HepG2 (cell line): ENCODE data around the gene KRT14. TPM values are rescaled to one million over a fixed set of nuclear protein-coding genes. Genes with fewer than 3 reads are reported as not detected.

ENCODE experiments used
- ATAC-seq: fragments of 200-7000 bp; cut with Tn5 transposase; 3 replicates; pipeline ENCODE4 v1.9.1; 2020; ENCODE audit warnings: mild to moderate bottlenecking, moderate library complexity
- BruUV-seq: library from RNA; stranded (reverse); fragments of 400-500 nt; replicated peaks from 2 replicates; lab custom pipeline; 2021; lab: Mats Ljungman, UMichigan
- CTCF ChIA-PET: fragments of 300-600 bp; formaldehyde crosslinking; extraction: SDS; loops from one replicate; lab custom pipeline; 2021; ENCODE audit warnings: low total read pairs, inconsistent platforms, low intra/inter-chr PET ratio; lab: Yijun Ruan, JAX
- POLR2A ChIA-PET: fragments of 350-600 bp; sonication (Branson Sonifier 250); formaldehyde crosslinking; loops from one replicate; lab custom pipeline; 2020; ENCODE audit warnings: antibody characterized with exemption, inconsistent platforms; lab: Yijun Ruan, JAX
- DNase-seq: peaks from one replicate; pipeline ENCODE4 v3.0.0-alpha.2; 2015; ENCODE audit warnings: low spot score
- FAIRE-seq: peaks from 3 replicates; lab custom pipeline; 2011; peaks lifted over from hg19 to GRCh38; lab: Jason Lieb, UNC
- H2AFZ ChIP-seq: one replicate; pipeline ENCODE4 v1.6.1; 2011; ENCODE audit warnings: low read length, inconsistent platforms
- H3K27ac ChIP-seq: fragments of 300-600 bp; 3 replicates; pipeline ENCODE4 v1.8.0; 2011; ENCODE audit warnings: mixed run types, mild to moderate bottlenecking, mixed read lengths, low read length, inconsistent platforms; ENCODE audit not compliant: insufficient read depth; ENCODE audit errors: extremely low read length
- H3K27me3 ChIP-seq, 2 experiments: fragments of 200-600 bp in 1 of 2; 2 replicates in 1 of 2; 3 replicates in 1 of 2; pipeline versions ENCODE4 v1.6.0 to v1.8.0; 2011; ENCODE audit warnings: low read length in 2 of 2, mild to moderate bottlenecking in 2 of 2, moderate library complexity in 2 of 2, inconsistent platforms in 1 of 2; ENCODE audit not compliant: insufficient read depth in 2 of 2, control insufficient read depth in 1 of 2
- H3K36me3 ChIP-seq, 2 experiments: fragments of 200-600 bp in 1 of 2; replicated peaks in 1 of 2; 2 replicates in 1 of 2; 3 replicates in 1 of 2; pipeline versions ENCODE4 v1.5.1 to v1.8.0; 2011; ENCODE audit warnings: low read length in 2 of 2, inconsistent platforms in 1 of 2; ENCODE audit not compliant: insufficient read depth in 2 of 2, control insufficient read depth in 1 of 2
- H3K4me1 ChIP-seq: 2 replicates; pipeline ENCODE4 v1.5.1; 2012; ENCODE audit warnings: low read length, inconsistent platforms; ENCODE audit not compliant: insufficient read depth
- H3K4me2 ChIP-seq: 2 replicates; pipeline ENCODE4 v1.6.0; 2011; ENCODE audit warnings: low read depth, low read length, inconsistent platforms
- H3K4me3 ChIP-seq, 3 experiments: fragments of 200-600 bp in 1 of 3; sonication (generic), shearing (Covaris generic) in 1 of 3; replicated peaks in 1 of 3; 2 replicates each; pipeline ENCODE4 v1.5.1; 2011 to 2016; ENCODE audit warnings: low read length in 3 of 3, inconsistent platforms in 2 of 3, low read depth in 2 of 3, mild to moderate bottlenecking in 2 of 3, control low read depth in 1 of 3, mixed read lengths in 1 of 3; ENCODE audit not compliant: insufficient read depth in 1 of 3
- H3K79me2 ChIP-seq: one replicate; pipeline ENCODE4 v1.6.1; 2011; ENCODE audit warnings: low read length, inconsistent platforms; ENCODE audit not compliant: insufficient read depth
- H3K9ac ChIP-seq: 2 replicates; pipeline ENCODE4 v1.6.0; 2011; ENCODE audit warnings: mild to moderate bottlenecking, low read depth, low read length, inconsistent platforms; ENCODE audit not compliant: insufficient read depth
- H3K9me3 ChIP-seq: 2 replicates; pipeline ENCODE4 v1.5.1; 2012; ENCODE audit warnings: mild to moderate bottlenecking, low read length
- H4K20me1 ChIP-seq: 2 replicates; pipeline ENCODE4 v1.6.0; 2011; ENCODE audit warnings: inconsistent platforms, mild to moderate bottlenecking, low read length, moderate library complexity; ENCODE audit not compliant: insufficient read depth
- ATF7 ChIP-seq, 2 experiments: fragments of 450-650 bp in 1 of 2; sonication (generic) in 1 of 2; formaldehyde crosslinking in 1 of 2; IDR thresholded peaks; 2 replicates each; pipeline versions ENCODE4 v1.4.0 to v1.6.1; 2016 to 2020; ENCODE audit warnings: antibody characterized with exemption in 1 of 2, mild to moderate bottlenecking in 1 of 2, missing genetic modification reagents in 1 of 2
- CREB1 ChIP-seq, 2 experiments: fragments of 450-650 bp in 1 of 2; IDR thresholded peaks; 2 replicates each; pipeline ENCODE4 v1.6.1; 2016 to 2017; ENCODE audit warnings: control low read depth in 1 of 2, mild to moderate bottlenecking in 1 of 2, missing compliant biosample characterization in 1 of 2, missing genetic modification characterization in 1 of 2
- HMGXB4 ChIP-seq, 2 experiments: sonication (generic) in 1 of 2; formaldehyde crosslinking in 1 of 2; IDR thresholded peaks; 2 replicates each; pipeline versions ENCODE4 v1.4.0 to v1.6.1; 2018 to 2020; ENCODE audit warnings: missing genetic modification reagents in 2 of 2, borderline replicate concordance in 1 of 2, low read depth in 1 of 2, mild to moderate bottlenecking in 1 of 2, missing biosample characterization in 1 of 2
- WGBS: methylation state at CpG from one replicate; pipeline ENCODE4 v1.1.6; 2017; ENCODE audit warnings: low lambda C conversion rate; 5-methylcytosine and 5-hydroxymethylcytosine counted together
- in situ Hi-C: cut with HindIII; loops from 2 replicates; pipeline ENCODE4 v1.10.0; 2017; ENCODE audit warnings: low pct_unique_long_range_greater_than_20kb; ENCODE audit not compliant: extremely low pct_ligation_motif_present
- intact Hi-C: fragments of 100-400 bp; cut with micrococcal nuclease; formaldehyde crosslinking; loops from one replicate; pipeline ENCODE4 v1.10.0; 2022; ENCODE audit not compliant: unreplicated experiment
- polyA plus RNA-seq, 8 experiments: library from polyadenylated mRNA; depleted of rRNA in 3 of 8; stranded (reverse) in 7 of 8; unstranded in 1 of 8; fragments of >200 nt; fragmentation: Illumina TruSeq in 4 of 8; extraction: Trizol in 4 of 8; gene quantifications; 2 replicates each; pipeline versions ENCODE4 v1.2.1 to v1.2.3, GENCODE V29; 2011 to 2016; ENCODE audit warnings: low read depth in 4 of 8, missing spikeins in 1 of 8, mixed read lengths in 1 of 8; ENCODE audit not compliant: insufficient read depth in 1 of 8
- total RNA-seq, 5 experiments: library from RNA; depleted of rRNA; stranded (reverse); fragments of >200 nt; fragmentation: Illumina TruSeq; extraction: Trizol; gene quantifications; 2 replicates each; pipeline ENCODE4 v1.2.3, GENCODE V29; 2016; ENCODE audit warnings: low read depth in 1 of 5
- TF ChIP-seq, protein P1 (sequence below): sonication (generic); formaldehyde crosslinking; IDR thresholded peaks from 2 replicates; pipeline ENCODE4 v1.5.0; 2020; ENCODE audit warnings: mild to moderate bottlenecking, missing genetic modification reagents
- TF ChIP-seq, protein P2 (sequence below): sonication (generic); formaldehyde crosslinking; IDR thresholded peaks from 2 replicates; pipeline ENCODE4 v1.5.0; 2020; ENCODE audit warnings: mild to moderate bottlenecking, missing genetic modification reagents, borderline replicate concordance
- TF ChIP-seq, protein P3 (sequence below): sonication (generic); formaldehyde crosslinking; conservative IDR thresholded peaks from 2 replicates; pipeline ENCODE4 v1.4.0; 2020; ENCODE audit warnings: missing genetic modification reagents

KRT14 gene
- total and polyA plus RNA-seq, 2 of the 13 experiments (the other 11 are each of a cell fraction or from before 2014, with no cell fraction given): 0.09 TPM; not detected in 1

- no peak for TF ChIP-seq HMGXB4 (CRISPR knock-in tag; IDR thresholded peaks at IDR 0.05; ENCODE audit: borderline replicate concordance in 1 of 2, low read depth in 1 of 2)
- TF ChIP-seq, all 625 proteins: peak for 0
These were observed at the start of gene KRT14 (continued) for GRCh38 chr17:41586863-41587495.

DNA sequence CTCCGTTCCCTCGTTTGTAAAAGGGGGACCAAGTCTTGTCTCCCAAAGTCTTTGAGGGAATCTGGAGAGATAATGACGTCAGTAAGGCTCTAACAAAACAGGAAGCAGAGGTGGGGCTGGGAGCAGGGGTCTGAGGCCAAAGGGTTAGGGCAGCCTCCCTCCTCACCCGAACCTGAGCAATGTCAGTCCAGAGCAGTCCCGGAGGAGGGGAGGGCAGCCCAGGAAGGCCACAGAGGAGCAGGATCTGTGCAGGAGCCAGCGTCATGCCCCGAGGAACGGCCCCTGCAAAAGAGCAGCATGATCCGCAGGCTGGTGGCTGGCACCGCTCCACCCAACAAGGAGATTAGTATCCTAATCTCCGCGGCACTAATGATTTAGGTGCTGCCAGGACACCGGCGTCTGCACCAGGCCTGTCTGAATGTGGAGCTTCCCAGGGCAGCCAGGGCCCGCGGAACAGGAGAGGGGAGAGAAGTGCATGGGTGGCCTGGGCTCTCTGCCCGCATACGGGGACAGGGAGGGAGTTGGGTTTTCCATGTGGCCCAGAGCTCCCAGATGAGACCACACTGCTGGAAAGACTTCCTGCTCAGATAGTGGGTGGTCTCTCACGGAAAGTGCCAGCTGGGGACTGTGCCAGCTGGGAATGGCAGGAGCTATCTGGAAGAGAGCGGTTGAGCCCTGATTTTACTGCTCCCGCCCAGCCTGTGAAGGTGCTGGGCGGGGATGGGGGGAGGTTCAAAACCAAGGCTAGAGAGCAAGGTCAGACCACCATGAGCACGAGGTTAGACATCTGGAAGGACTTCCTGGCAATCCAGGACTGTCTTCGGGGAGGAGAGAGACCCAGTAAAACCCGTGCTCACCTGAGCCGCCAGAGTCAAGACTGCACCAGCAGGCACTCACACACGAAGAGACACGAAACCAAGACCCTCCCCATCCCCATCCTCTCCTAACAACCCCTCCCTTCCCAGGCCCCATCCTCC, 48.7 kb upstream of the KRT14 start:
- peak; percentile 42 for ATAC-seq
- Histone ChIP-seq H4K20me1 (no peaks in the 10 kb centered on the region), H3K27me3 (peaks cover 2 to 21% of the 10 kb centered on the region in 2 experiments; a peak in 2 of 5 replicates), H2AFZ (no peak overlapping the region), H3K4me3 (no peak overlapping the region), H3K9me3 (no peaks in the 10 kb centered on the region), H3K4me2 (peak overlapping the region; percentile 33), H3K9ac (0 out of 2 replicates have a peak overlapping the region, but pooled peaks have one; percentile 1), H3K4me1 (peaks cover 19% of the 10 kb centered on the region), H3K27ac (no peak overlapping the region), H3K79me2 (no peaks in the 10 kb centered on the region), H3K36me3 (no peaks in the 10 kb centered on the region)
- POLR2A ChIA-PET: no interaction called here
- TF ChIP-seq, protein P1, sequence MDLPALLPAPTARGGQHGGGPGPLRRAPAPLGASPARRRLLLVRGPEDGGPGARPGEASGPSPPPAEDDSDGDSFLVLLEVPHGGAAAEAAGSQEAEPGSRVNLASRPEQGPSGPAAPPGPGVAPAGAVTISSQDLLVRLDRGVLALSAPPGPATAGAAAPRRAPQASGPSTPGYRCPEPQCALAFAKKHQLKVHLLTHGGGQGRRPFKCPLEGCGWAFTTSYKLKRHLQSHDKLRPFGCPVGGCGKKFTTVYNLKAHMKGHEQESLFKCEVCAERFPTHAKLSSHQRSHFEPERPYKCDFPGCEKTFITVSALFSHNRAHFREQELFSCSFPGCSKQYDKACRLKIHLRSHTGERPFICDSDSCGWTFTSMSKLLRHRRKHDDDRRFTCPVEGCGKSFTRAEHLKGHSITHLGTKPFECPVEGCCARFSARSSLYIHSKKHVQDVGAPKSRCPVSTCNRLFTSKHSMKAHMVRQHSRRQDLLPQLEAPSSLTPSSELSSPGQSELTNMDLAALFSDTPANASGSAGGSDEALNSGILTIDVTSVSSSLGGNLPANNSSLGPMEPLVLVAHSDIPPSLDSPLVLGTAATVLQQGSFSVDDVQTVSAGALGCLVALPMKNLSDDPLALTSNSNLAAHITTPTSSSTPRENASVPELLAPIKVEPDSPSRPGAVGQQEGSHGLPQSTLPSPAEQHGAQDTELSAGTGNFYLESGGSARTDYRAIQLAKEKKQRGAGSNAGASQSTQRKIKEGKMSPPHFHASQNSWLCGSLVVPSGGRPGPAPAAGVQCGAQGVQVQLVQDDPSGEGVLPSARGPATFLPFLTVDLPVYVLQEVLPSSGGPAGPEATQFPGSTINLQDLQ (CRISPR knock-in tag): no peak
- TF ChIP-seq, protein P2, sequence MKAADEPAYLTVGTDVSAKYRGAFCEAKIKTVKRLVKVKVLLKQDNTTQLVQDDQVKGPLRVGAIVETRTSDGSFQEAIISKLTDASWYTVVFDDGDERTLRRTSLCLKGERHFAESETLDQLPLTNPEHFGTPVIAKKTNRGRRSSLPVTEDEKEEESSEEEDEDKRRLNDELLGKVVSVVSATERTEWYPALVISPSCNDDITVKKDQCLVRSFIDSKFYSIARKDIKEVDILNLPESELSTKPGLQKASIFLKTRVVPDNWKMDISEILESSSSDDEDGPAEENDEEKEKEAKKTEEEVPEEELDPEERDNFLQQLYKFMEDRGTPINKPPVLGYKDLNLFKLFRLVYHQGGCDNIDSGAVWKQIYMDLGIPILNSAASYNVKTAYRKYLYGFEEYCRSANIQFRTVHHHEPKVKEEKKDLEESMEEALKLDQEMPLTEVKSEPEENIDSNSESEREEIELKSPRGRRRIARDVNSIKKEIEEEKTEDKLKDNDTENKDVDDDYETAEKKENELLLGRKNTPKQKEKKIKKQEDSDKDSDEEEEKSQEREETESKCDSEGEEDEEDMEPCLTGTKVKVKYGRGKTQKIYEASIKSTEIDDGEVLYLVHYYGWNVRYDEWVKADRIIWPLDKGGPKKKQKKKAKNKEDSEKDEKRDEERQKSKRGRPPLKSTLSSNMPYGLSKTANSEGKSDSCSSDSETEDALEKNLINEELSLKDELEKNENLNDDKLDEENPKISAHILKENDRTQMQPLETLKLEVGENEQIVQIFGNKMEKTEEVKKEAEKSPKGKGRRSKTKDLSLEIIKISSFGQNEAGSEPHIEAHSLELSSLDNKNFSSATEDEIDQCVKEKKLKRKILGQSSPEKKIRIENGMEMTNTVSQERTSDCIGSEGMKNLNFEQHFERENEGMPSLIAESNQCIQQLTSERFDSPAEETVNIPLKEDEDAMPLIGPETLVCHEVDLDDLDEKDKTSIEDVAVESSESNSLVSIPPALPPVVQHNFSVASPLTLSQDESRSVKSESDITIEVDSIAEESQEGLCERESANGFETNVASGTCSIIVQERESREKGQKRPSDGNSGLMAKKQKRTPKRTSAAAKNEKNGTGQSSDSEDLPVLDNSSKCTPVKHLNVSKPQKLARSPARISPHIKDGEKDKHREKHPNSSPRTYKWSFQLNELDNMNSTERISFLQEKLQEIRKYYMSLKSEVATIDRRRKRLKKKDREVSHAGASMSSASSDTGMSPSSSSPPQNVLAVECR (CRISPR knock-in tag): 0 out of 2 replicates have a peak, but pooled peaks have one; percentile 21
- TF ChIP-seq, protein P3, sequence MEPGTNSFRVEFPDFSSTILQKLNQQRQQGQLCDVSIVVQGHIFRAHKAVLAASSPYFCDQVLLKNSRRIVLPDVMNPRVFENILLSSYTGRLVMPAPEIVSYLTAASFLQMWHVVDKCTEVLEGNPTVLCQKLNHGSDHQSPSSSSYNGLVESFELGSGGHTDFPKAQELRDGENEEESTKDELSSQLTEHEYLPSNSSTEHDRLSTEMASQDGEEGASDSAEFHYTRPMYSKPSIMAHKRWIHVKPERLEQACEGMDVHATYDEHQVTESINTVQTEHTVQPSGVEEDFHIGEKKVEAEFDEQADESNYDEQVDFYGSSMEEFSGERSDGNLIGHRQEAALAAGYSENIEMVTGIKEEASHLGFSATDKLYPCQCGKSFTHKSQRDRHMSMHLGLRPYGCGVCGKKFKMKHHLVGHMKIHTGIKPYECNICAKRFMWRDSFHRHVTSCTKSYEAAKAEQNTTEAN: no peak
- peak; percentile 92 for TF ChIP-seq ATF7 (IDR thresholded peaks at IDR 0.05)
- no peak for TF ChIP-seq ATF7 (CRISPR knock-in tag; IDR thresholded peaks at IDR 0.05)
- peak; percentile 85 for TF ChIP-seq CREB1 (IDR thresholded peaks at IDR 0.05)
- TF ChIP-seq CREB1 (CRISPR knock-in tag; IDR thresholded peaks at IDR 0.05): no peak
- 34% methylated on average over 23 of the region's 28 CpGs for WGBS
- no TSS peak for BruUV-seq
- no peak for DNase-seq
- CTCF ChIA-PET: interaction anchor here (1.2 to 1.5 kb wide), 2 partner anchors 12 to 27 kb away, joined by 3 to 4 read pairs; no protein-coding TSS in a partner anchor
- no peak for FAIRE-seq
- in situ Hi-C loops (no loop called here), intact Hi-C loops (no loop called here)
